Adrenal gland (tissue), 5 donors: ENCODE results near the gene TMEM252.

Source experiments
- POLR2A ChIP-seq, 2 donors: fragments of 450-650 bp; IDR thresholded peaks; one replicate each; pipeline ENCODE4 v1.6.1; 2017; ENCODE audit warnings: antibody characterized with exemption in 2 of 2, mild to moderate bottlenecking in 2 of 2, moderate library complexity in 1 of 2
- TF ChIP-seq, protein P1 (sequence below), 6 experiments: fragments of 450-650 bp in 4 of 6; fragments of 200-600 bp in 2 of 6; sonication (generic) in 1 of 6; IDR thresholded peaks; 1 replicate in 5 of 6; 2 replicates in 1 of 6; pipeline versions ENCODE4 v1.5.1 to v1.8.0; 2016 to 2021; ENCODE audit warnings: antibody characterized with exemption in 6 of 6, mild to moderate bottlenecking in 2 of 6, moderate library complexity in 1 of 6
- donor health status: DM: no; HTN: no; CAD: no.

DNA sequence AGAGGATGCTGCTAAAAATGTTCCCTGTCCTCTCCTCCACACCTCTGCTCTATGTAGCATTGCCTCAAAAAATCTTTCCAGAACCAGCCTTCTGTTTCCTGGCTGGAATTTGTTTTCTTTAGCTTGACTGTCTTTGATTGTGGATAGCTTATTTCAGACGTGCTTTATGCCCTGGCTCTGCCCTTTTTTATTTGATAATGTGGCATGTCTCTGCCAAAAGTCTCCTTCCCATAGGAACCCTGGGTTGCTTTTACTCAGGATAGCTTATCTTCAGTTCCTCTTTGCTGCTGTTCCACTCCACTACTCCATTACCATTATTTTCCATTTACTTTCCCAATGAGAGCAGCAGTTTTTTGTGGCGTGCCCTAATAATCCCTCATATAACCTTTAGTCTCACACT is 885 bp upstream of the TMEM252 start:
- TF ChIP-seq, protein P1, sequence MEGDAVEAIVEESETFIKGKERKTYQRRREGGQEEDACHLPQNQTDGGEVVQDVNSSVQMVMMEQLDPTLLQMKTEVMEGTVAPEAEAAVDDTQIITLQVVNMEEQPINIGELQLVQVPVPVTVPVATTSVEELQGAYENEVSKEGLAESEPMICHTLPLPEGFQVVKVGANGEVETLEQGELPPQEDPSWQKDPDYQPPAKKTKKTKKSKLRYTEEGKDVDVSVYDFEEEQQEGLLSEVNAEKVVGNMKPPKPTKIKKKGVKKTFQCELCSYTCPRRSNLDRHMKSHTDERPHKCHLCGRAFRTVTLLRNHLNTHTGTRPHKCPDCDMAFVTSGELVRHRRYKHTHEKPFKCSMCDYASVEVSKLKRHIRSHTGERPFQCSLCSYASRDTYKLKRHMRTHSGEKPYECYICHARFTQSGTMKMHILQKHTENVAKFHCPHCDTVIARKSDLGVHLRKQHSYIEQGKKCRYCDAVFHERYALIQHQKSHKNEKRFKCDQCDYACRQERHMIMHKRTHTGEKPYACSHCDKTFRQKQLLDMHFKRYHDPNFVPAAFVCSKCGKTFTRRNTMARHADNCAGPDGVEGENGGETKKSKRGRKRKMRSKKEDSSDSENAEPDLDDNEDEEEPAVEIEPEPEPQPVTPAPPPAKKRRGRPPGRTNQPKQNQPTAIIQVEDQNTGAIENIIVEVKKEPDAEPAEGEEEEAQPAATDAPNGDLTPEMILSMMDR (IDR thresholded peaks at IDR 0.05) = no peak
- TF ChIP-seq POLR2A (IDR thresholded peaks at IDR 0.05) = no peak
